ENCODE measurements around the gene WLS. TPM values are rescaled to one million over a fixed set of nuclear protein-coding genes. Genes with fewer than 3 reads are reported as not detected.

The WLS gene
- total RNA-seq, 4 donors from 2014 or later: 94.8 to 228 (median 163) TPM

DNA sequence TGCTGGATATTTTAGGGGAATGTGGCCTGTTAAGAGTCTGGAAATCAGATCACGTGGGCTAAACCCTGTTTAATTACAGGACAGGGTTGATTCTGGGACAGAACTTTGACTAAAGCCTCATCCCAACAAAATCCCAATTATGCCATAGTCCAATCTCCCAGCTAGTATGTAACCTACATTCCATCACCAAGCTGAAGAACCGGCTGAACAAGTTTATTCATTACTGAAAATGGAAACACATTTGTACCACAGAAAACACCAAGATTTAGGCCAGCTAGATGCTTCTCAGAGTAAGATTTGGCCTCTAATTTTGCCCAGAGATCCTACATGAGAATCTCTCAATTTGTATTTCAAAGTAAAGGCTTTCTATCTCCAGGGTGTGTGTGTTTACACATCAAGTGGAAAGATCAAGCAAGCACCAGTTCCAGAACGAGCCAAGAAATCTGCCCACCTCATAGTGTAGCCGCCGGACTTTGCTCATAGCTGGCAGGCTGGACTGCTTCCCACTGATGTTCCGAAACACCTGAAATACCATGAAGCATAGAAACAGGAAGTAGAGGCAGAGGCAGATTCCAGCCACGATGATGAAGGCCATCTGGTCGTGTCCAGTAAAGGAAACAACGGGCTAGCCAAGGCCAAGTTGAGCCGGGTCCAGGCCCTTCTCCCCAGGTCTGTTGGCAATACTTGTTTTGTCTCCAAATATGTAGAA, 86.8 kb downstream of the WLS start:
- Histone ChIP-seq H3K27me3 (no peaks in the 10 kb centered on the region), H3K9me3 (no peaks in the 10 kb centered on the region), H3K36me3 (peaks cover 11 to 69% (median 41%) of the 10 kb centered on the region in 4 donors), H3K4me1 (peaks cover 33 to 76% (median 68%) of the 10 kb centered on the region in 4 donors), H3K27ac (replicated peaks in 1 of 4) (peak overlapping the region; percentile 69 to 83 (median 76)), H3K4me3 (no peak overlapping the region)
- WGBS: 39% methylated on average over 10 of the region's 10 CpGs
- TF ChIP-seq, protein P1, sequence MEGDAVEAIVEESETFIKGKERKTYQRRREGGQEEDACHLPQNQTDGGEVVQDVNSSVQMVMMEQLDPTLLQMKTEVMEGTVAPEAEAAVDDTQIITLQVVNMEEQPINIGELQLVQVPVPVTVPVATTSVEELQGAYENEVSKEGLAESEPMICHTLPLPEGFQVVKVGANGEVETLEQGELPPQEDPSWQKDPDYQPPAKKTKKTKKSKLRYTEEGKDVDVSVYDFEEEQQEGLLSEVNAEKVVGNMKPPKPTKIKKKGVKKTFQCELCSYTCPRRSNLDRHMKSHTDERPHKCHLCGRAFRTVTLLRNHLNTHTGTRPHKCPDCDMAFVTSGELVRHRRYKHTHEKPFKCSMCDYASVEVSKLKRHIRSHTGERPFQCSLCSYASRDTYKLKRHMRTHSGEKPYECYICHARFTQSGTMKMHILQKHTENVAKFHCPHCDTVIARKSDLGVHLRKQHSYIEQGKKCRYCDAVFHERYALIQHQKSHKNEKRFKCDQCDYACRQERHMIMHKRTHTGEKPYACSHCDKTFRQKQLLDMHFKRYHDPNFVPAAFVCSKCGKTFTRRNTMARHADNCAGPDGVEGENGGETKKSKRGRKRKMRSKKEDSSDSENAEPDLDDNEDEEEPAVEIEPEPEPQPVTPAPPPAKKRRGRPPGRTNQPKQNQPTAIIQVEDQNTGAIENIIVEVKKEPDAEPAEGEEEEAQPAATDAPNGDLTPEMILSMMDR (IDR thresholded peaks at IDR 0.05): no peak
- TF ChIP-seq POLR2AphosphoS5 (IDR thresholded peaks at IDR 0.05) (peak; percentile 15 to 37), POLR2A (IDR thresholded peaks at IDR 0.05; ENCODE audit: low read depth) (no peak)
- intact Hi-C loops (cut with DNase I): no loop called here
- no peak for DNase-seq (ENCODE audit: extremely low spot score)

GRCh38 chr1:68144856-68145255, 87.5 kb downstream of the WLS start:
- Histone ChIP-seq H3K4me1 (peaks cover 26 to 75% (median 70%) of the 10 kb centered on the region in 4 donors), H3K36me3 (peaks cover 11 to 62% (median 39%) of the 10 kb centered on the region in 4 donors), H3K9me3 (no peaks in the 10 kb centered on the region), H3K27ac (replicated peaks in 1 of 4) (peak overlapping the region; percentile 69 to 83 (median 76)), H3K4me3 (no peak overlapping the region), H3K27me3 (no peaks in the 10 kb centered on the region)
- DNase-seq (ENCODE audit: extremely low spot score): no peak
- intact Hi-C loops (cut with DNase I): no loop called here
- 92% methylated on average over 4 of the region's 4 CpGs for WGBS
- no peak for TF ChIP-seq POLR2AphosphoS5 (IDR thresholded peaks at IDR 0.05)
- no peak for TF ChIP-seq EP300 (IDR thresholded peaks at IDR 0.05)
- TF ChIP-seq, protein P1 (IDR thresholded peaks at IDR 0.05): no peak
- TF ChIP-seq POLR2A (IDR thresholded peaks at IDR 0.05; ENCODE audit: low read depth): no peak

DNA sequence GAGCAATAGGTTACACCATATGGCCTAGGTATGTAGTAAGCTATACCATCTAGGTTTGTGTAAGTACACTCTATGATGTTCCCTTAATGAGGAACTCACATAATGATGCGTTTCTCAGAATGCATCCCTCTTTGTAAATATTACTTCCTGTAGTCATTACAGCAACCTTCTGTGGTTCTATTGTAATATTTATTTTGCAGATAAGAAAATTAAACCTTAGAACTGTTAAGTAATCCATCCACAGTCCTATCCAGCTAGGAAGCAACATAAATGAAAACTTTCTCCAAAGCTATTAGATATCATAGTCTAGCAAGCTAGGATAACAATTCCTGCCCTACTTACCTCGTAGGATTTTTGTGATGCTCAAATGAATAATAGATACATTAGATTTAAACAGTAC, 88.7 kb downstream of the WLS start:
- 79% methylated on average over 2 of the region's 2 CpGs for WGBS
- DNase-seq (ENCODE audit: extremely low spot score): no peak
- TF ChIP-seq POLR2A (IDR thresholded peaks at IDR 0.05; ENCODE audit: low read depth): no peak
- peaks cover 11 to 55% (median 32%) of the 10 kb centered on the region in 4 donors for H3K36me3 ChIP-seq
- H3K4me1 ChIP-seq: peaks cover 17 to 64% (median 59%) of the 10 kb centered on the region in 4 donors
- H3K4me3 ChIP-seq: no peak overlapping the region
- intact Hi-C loops (cut with DNase I): no loop called here
- no peaks in the 10 kb centered on the region for H3K27me3 ChIP-seq
- H3K27ac ChIP-seq (replicated peaks in 1 of 4): peak overlapping the region; percentile 74 to 88 (median 82)
- no peaks in the 10 kb centered on the region for H3K9me3 ChIP-seq

DNA sequence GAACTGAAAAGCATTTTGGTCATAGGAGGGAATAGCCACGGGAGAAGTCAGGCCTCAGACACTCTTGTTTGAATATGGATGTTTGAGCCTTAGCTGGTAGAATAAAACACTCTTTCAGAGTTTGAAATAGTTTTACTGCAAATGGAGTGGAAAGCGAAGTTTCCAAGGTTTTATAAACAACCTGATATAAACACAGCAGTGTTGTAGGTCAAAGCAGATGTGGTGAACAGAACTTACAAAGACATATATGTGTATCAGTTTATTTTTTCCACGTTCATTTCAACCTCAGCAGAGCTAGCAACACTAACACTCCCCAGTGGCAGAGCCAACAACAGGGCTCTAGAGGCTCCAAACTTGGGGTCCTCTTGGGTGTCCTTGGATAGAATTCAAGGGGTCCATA, 89.9 kb downstream of the WLS start:
- Histone ChIP-seq H3K4me1 (peaks cover 17 to 64% (median 58%) of the 10 kb centered on the region in 4 donors), H3K9me3 (no peaks in the 10 kb centered on the region), H3K36me3 (peaks cover under 1 to 54% (median 30%) of the 10 kb centered on the region in 4 donors), H3K27me3 (no peaks in the 10 kb centered on the region), H3K27ac (replicated peaks in 1 of 4) (peak overlapping the region; percentile 74 to 88 (median 82)), H3K4me3 (no peak overlapping the region)
- intact Hi-C loops (cut with DNase I): no loop called here
- 30% methylated on average over 3 of the region's 3 CpGs for WGBS
- DNase-seq (ENCODE audit: extremely low spot score): no peak
- no peak for TF ChIP-seq POLR2A (IDR thresholded peaks at IDR 0.05; ENCODE audit: low read depth)
- TF ChIP-seq, protein P1 (IDR thresholded peaks at IDR 0.05): no peak
- no peak for TF ChIP-seq EP300 (IDR thresholded peaks at IDR 0.05)
- TF ChIP-seq POLR2AphosphoS5 (IDR thresholded peaks at IDR 0.05): no peak

DNA sequence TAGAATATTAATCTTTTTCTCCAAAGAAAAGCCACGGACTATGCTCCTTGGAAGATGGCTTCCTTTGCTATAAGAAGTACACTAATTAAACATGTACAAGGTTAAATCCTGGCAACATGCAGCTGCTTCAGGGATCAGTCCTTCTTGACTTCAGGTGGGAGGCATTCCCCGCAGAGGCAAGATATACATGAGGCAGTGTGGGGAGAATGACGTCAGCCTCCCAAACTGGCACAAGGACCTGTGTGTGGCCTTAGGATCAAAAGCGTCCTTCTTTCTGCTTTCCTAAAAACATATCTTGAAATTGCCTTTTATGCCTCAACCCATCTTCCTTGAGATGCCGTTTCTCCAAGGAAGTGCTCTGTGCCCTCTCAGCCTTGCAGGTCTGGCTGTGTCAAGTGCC, 90.3 kb downstream of the WLS start:
- no peak for DNase-seq (ENCODE audit: extremely low spot score)
- intact Hi-C loops (cut with DNase I): no loop called here
- H3K4me1 ChIP-seq: peaks cover 17 to 64% (median 58%) of the 10 kb centered on the region in 4 donors

More for the DNA sequence above, 90.3 kb downstream of the WLS start:
- H3K4me3 ChIP-seq: no peak overlapping the region
- TF ChIP-seq EP300 (IDR thresholded peaks at IDR 0.05): no peak
- TF ChIP-seq, protein P1 (IDR thresholded peaks at IDR 0.05): no peak
- TF ChIP-seq POLR2A (IDR thresholded peaks at IDR 0.05; ENCODE audit: low read depth): no peak
- peak in 1 of 2 donors; percentile 5 for TF ChIP-seq POLR2AphosphoS5 (IDR thresholded peaks at IDR 0.05)
- peaks cover 4 to 55% (median 32%) of the 10 kb centered on the region in 4 donors for H3K36me3 ChIP-seq
- no peaks in the 10 kb centered on the region for H3K9me3 ChIP-seq
- WGBS: 53% methylated on average over 5 of the region's 5 CpGs
- H3K27me3 ChIP-seq: no peaks in the 10 kb centered on the region
- peak overlapping the region; percentile 74 to 88 (median 82) for H3K27ac ChIP-seq (replicated peaks in 1 of 4)

All from esophagus muscularis mucosa (tissue), 4 donors.